HG03103 (cell line): Measurements from ENCODE around the gene HMCN2.

ENCODE experiments used
- ATAC-seq: cut with Tn5 transposase; IDR thresholded peaks from one replicate; pipeline ENCODE4 v1.9.1; 2021; ENCODE audit warnings: low read depth; ENCODE audit not compliant: unreplicated experiment

HMCN2 gene

GRCh38 chr9:130443456-130443801 lies 177.9 kb downstream of the HMCN2 start:
- no peak for ATAC-seq

GRCh38 chr9:130443840-130444492 lies 178.4 kb downstream of the HMCN2 start:
- no peak for ATAC-seq

- ATAC-seq: no peak
Measured at GRCh38 chr9:130444565-130445221, 179.1 kb downstream of the HMCN2 start, which contains the start of gene ASS1. Gene ASS1 (plus strand): TSS chr9:130444961. CDS start chr9:130452229, 7,268 bp downstream.

- ATAC-seq: no peak
Measured at GRCh38 chr9:130445268-130445983, 179.9 kb downstream of the HMCN2 start.

GRCh38 chr9:130446101-130446861 lies 180.7 kb downstream of the HMCN2 start:
- no peak for ATAC-seq

- no peak for ATAC-seq
Measured at GRCh38 chr9:130447193-130447816, 181.7 kb downstream of the HMCN2 start.

GRCh38 chr9:130448035-130448624 lies 182.6 kb downstream of the HMCN2 start:
- no peak for ATAC-seq

GRCh38 chr9:130448771-130449603 lies 183.4 kb downstream of the HMCN2 start:
- ATAC-seq: no peak

GRCh38 chr9:130450344-130451003 lies 184.9 kb downstream of the HMCN2 start:
- no peak for ATAC-seq

- no peak for ATAC-seq
Measured at GRCh38 chr9:130451004-130451390, 185.4 kb downstream of the HMCN2 start.

GRCh38 chr9:130451509-130452388 lies 186.2 kb downstream of the HMCN2 start:
- no peak for ATAC-seq

- no peak for ATAC-seq
Measured at GRCh38 chr9:130452835-130453234, 187.3 kb downstream of the HMCN2 start.

- no peak for ATAC-seq
Measured at GRCh38 chr9:130453487-130453886, 187.9 kb downstream of the HMCN2 start.

- no peak for ATAC-seq
Measured at GRCh38 chr9:130454096-130454811, 188.7 kb downstream of the HMCN2 start.

GRCh38 chr9:130454812-130455325 lies 189.3 kb downstream of the HMCN2 start:
- no peak for ATAC-seq

- no peak for ATAC-seq
Measured at GRCh38 chr9:130458027-130458803, 192.7 kb downstream of the HMCN2 start.

GRCh38 chr9:130458804-130459067 lies 193.2 kb downstream of the HMCN2 start:
- no peak for ATAC-seq
